H1 (cell line): ENCODE measurements around the gene COL9A2. TPM values are rescaled to one million over a fixed set of nuclear protein-coding genes. Genes with fewer than 3 reads are reported as not detected.

Source experiments
- CTCF ChIA-PET: fragments of 300-600 bp; sonication (Branson Sonifier 250); formaldehyde crosslinking; loops from one replicate; lab custom pipeline; 2021; ENCODE audit not compliant: partially characterized antibody; lab: Charles Lee
- POLR2A ChIA-PET: fragments of 300-600 bp; sonication (Branson Sonifier 250); formaldehyde crosslinking; loops from one replicate; lab custom pipeline; 2021; ENCODE audit warnings: inconsistent platforms; ENCODE audit not compliant: partially characterized antibody; lab: Charles Lee
- DNase-seq, 2 experiments: peaks; one replicate each; pipeline versions ENCODE4 v3.0.0 to v3.0.0-alpha.2; 2010 to 2022; ENCODE audit warnings: low spot score in 2 of 2, low read depth in 1 of 2, mixed read lengths in 1 of 2
- FAIRE-seq: peaks from 2 replicates; lab custom pipeline; 2011; peaks lifted over from hg19 to GRCh38; lab: Jason Lieb, UNC
- H2AFZ ChIP-seq: 2 replicates; pipeline ENCODE4 v1.8.1; 2012; ENCODE audit warnings: low read length, inconsistent platforms
- H2AK5ac ChIP-seq: 2 replicates; pipeline ENCODE4 v1.6.1; 2013; ENCODE audit warnings: low read depth, low read length
- H2BK120ac ChIP-seq: replicated peaks from 2 replicates; pipeline ENCODE3; 2013; ENCODE audit warnings: low read depth, low read length, inconsistent platforms
- H2BK12ac ChIP-seq: 2 replicates; pipeline ENCODE4 v1.6.1; 2013; ENCODE audit warnings: low read depth, low read length
- H2BK15ac ChIP-seq: 2 replicates; pipeline ENCODE4 v1.6.1; 2013; ENCODE audit warnings: low read length
- H2BK20ac ChIP-seq: 2 replicates; pipeline ENCODE4 v1.6.1; 2013; ENCODE audit warnings: low read length
- H2BK5ac ChIP-seq: 2 replicates; pipeline ENCODE4 v1.6.1; 2013; ENCODE audit warnings: low read depth, low read length
- H3K14ac ChIP-seq: 2 replicates; pipeline ENCODE4 v1.6.1; 2013; ENCODE audit warnings: inconsistent platforms; ENCODE audit not compliant: insufficient read length
- H3K18ac ChIP-seq: 2 replicates; pipeline ENCODE4 v1.6.1; 2013; ENCODE audit warnings: low read length; ENCODE audit errors: extremely low read depth
- H3K23ac ChIP-seq: 2 replicates; pipeline ENCODE4 v1.6.1; 2013; ENCODE audit warnings: inconsistent platforms; ENCODE audit not compliant: insufficient read length
- H3K23me2 ChIP-seq: 2 replicates; pipeline ENCODE4 v1.6.1; 2013; ENCODE audit warnings: low read depth, low read length
- H3K27ac ChIP-seq: 2 replicates; pipeline ENCODE4 v1.6.1; 2011; ENCODE audit warnings: low read depth, low read length, inconsistent platforms
- H3K27me3 ChIP-seq, 4 experiments: replicated peaks in 1 of 4; 1 replicate in 1 of 4; 2 replicates in 3 of 4; pipeline versions ENCODE4 v1.6.1 to v1.8.1; 2011 to 2013; ENCODE audit warnings: low read length in 3 of 4, mild to moderate bottlenecking in 3 of 4, inconsistent platforms in 2 of 4, mixed read lengths in 2 of 4, moderate library complexity in 1 of 4; ENCODE audit not compliant: control insufficient read depth in 3 of 4, insufficient read depth in 3 of 4; ENCODE audit errors: extremely low read depth in 1 of 4
- H3K36me3 ChIP-seq, 4 experiments: 2 replicates each; pipeline versions ENCODE4 v1.6.1 to v1.8.1; 2011 to 2013; ENCODE audit warnings: mild to moderate bottlenecking in 4 of 4, low read length in 3 of 4, moderate library complexity in 2 of 4, control low read depth in 1 of 4, inconsistent platforms in 1 of 4; ENCODE audit not compliant: insufficient read depth in 4 of 4, control insufficient read depth in 2 of 4
- H3K4ac ChIP-seq: replicated peaks from 2 replicates; pipeline ENCODE3; 2013; ENCODE audit warnings: low read length, low read depth, mixed read lengths, inconsistent platforms; ENCODE audit not compliant: insufficient read length
- H3K4me1 ChIP-seq, 4 experiments: replicated peaks in 1 of 4; 1 replicate in 1 of 4; 2 replicates in 3 of 4; pipeline versions ENCODE4 v1.6.1 to v1.8.1; 2011 to 2013; ENCODE audit warnings: low read length in 3 of 4, inconsistent platforms in 2 of 4, mixed read lengths in 1 of 4; ENCODE audit not compliant: insufficient read depth in 4 of 4, control insufficient read depth in 3 of 4
- H3K4me2 ChIP-seq, 2 experiments: 2 replicates each; pipeline versions ENCODE4 v1.6.1 to v1.8.1; 2011 to 2013; ENCODE audit warnings: low read depth in 2 of 2, low read length in 2 of 2, control low read depth in 1 of 2, inconsistent platforms in 1 of 2, mild to moderate bottlenecking in 1 of 2; ENCODE audit not compliant: insufficient read depth in 1 of 2
- H3K4me3 ChIP-seq, 4 experiments: fragments of 200-600, 300-600 bp in 1 of 4; sonication (generic), shearing (Covaris generic), sonication (Bioruptor Twin) in 1 of 4; 2 replicates each; pipeline versions ENCODE4 v1.5.1 to v1.8.1; 2011 to 2016; ENCODE audit warnings: low read length in 4 of 4, low read depth in 3 of 4, control low read depth in 2 of 4, inconsistent platforms in 2 of 4, mild to moderate bottlenecking in 2 of 4, mixed read lengths in 1 of 4, moderate library complexity in 1 of 4; ENCODE audit not compliant: insufficient read depth in 2 of 4; ENCODE audit errors: extremely low read depth in 1 of 4
- H3K56ac ChIP-seq: replicated peaks from 2 replicates; pipeline ENCODE3; 2013; ENCODE audit warnings: low read depth, mild to moderate bottlenecking, mixed read lengths, low read length, inconsistent platforms; ENCODE audit not compliant: insufficient read length
- H3K79me1 ChIP-seq: 2 replicates; pipeline ENCODE4 v1.6.1; 2013; ENCODE audit warnings: low read depth, low read length, control low read depth
- H3K79me2 ChIP-seq, 2 experiments: 2 replicates each; pipeline versions ENCODE4 v1.6.1 to v1.8.1; 2012 to 2013; ENCODE audit warnings: low read length in 2 of 2, mild to moderate bottlenecking in 2 of 2, inconsistent platforms in 1 of 2; ENCODE audit not compliant: insufficient read depth in 2 of 2, control insufficient read depth in 1 of 2
- H3K9ac ChIP-seq, 4 experiments: replicated peaks in 1 of 4; 1 replicate in 1 of 4; 2 replicates in 3 of 4; pipeline versions ENCODE4 v1.6.1 to v1.8.1; 2011 to 2013; ENCODE audit warnings: low read depth in 3 of 4, low read length in 3 of 4, control low read depth in 2 of 4, mild to moderate bottlenecking in 2 of 4, moderate library complexity in 2 of 4, inconsistent platforms in 1 of 4; ENCODE audit errors: extremely low read depth in 1 of 4
- H3K9me3 ChIP-seq, 2 experiments: 2 replicates each; pipeline versions ENCODE4 v1.6.1 to v1.8.1; 2012 to 2013; ENCODE audit warnings: mild to moderate bottlenecking in 2 of 2, moderate library complexity in 2 of 2, control low read depth in 1 of 2, inconsistent platforms in 1 of 2, low read depth in 1 of 2, low read length in 1 of 2, mixed read lengths in 1 of 2; ENCODE audit not compliant: insufficient read depth in 2 of 2
- H4K20me1 ChIP-seq, 2 experiments: replicated peaks in 1 of 2; 2 replicates each; pipeline versions ENCODE3 to v1.8.1; 2011 to 2013; ENCODE audit warnings: inconsistent platforms in 2 of 2, low read length in 2 of 2, mild to moderate bottlenecking in 1 of 2; ENCODE audit not compliant: insufficient read depth in 2 of 2, control insufficient read depth in 1 of 2
- H4K5ac ChIP-seq: 2 replicates; pipeline ENCODE4 v1.6.1; 2013; ENCODE audit warnings: low read length, low read depth, mixed read lengths, inconsistent platforms; ENCODE audit not compliant: insufficient read length
- H4K8ac ChIP-seq: 2 replicates; pipeline ENCODE4 v1.8.0; 2013; ENCODE audit warnings: mild to moderate bottlenecking, moderate library complexity, low read length, inconsistent platforms; ENCODE audit not compliant: insufficient read depth; ENCODE audit errors: extremely low read depth
- H4K91ac ChIP-seq: replicated peaks from 2 replicates; pipeline ENCODE3; 2013; ENCODE audit warnings: low read length, mixed read lengths, inconsistent platforms; ENCODE audit not compliant: insufficient read length
- ATF2 ChIP-seq: IDR thresholded peaks from 2 replicates; pipeline ENCODE4 v1.6.1; 2012; ENCODE audit warnings: low read length, inconsistent platforms
- BCL11A ChIP-seq, 2 experiments: IDR thresholded peaks; one replicate each; pipeline ENCODE4 v1.6.1; 2011; ENCODE audit warnings: low read depth in 2 of 2, low read length in 2 of 2, mild to moderate bottlenecking in 2 of 2
- POLR2AphosphoS5 ChIP-seq: IDR thresholded peaks from 2 replicates; pipeline ENCODE4 v1.6.1; 2011; ENCODE audit warnings: low read depth, low read length
- WGBS, 2 experiments: shearing (Covaris generic) in 1 of 2; methylation state at CpG; one replicate each; pipeline versions ENCODE4 v1.1.6 to v1.1.7; 2013 to 2015; ENCODE audit warnings: low lambda C conversion rate in 2 of 2, mixed read lengths in 2 of 2, inconsistent platforms in 1 of 2, low coverage in 1 of 2, missing lambda C conversion rate in 1 of 2; ENCODE audit not compliant: insufficient replicate concordance in 2 of 2, insufficient coverage in 1 of 2, insufficient read length in 1 of 2; ENCODE audit errors: extremely low coverage in 1 of 2, missing lambda C conversion rate in 1 of 2; 5-methylcytosine and 5-hydroxymethylcytosine counted together
- polyA plus RNA-seq, 7 experiments: library from polyadenylated mRNA; depleted of rRNA in 3 of 7; stranded (reverse) in 5 of 7; unstranded in 2 of 7; fragments of >200 nt in 5 of 7; fragments of 200-250 nt in 2 of 7; gene quantifications; 1 replicate in 5 of 7; 2 replicates in 1 of 7; 4 replicates in 1 of 7; pipeline versions ENCODE4 v1.2.1 to v1.2.3, GENCODE V29; 2011 to 2013; ENCODE audit warnings: missing spikeins in 2 of 7, mixed read lengths in 2 of 7
- total RNA-seq: library from RNA; stranded (reverse); fragmentation: NEBNext Ultra II Directional; extraction: Animal tissue kit (Norgen Biotek cat#: 25700); gene quantifications from 2 replicates; pipeline ENCODE4 v1.2.1, GENCODE V29; 2021

Gene COL9A2
- total and polyA plus RNA-seq, 2 of the 8 experiments (the other 6 are each of a cell fraction or from before 2014, with no cell fraction given), result 3.2 to 3.3 TPM

- H4K91ac ChIP-seq, result no peak overlapping the region
- peaks cover 20 to 50% (median 44%) of the 10 kb centered on the region in 4 experiments for H3K27me3 ChIP-seq
- peaks cover 0 to 5% (median 0%) of the 10 kb centered on the region in 4 experiments; a peak in 1 of 8 replicates for H3K36me3 ChIP-seq
- H3K9ac ChIP-seq, result no peak overlapping the region
- CTCF ChIA-PET, result interaction anchor here (1.1 to 10.4 kb wide), 5 partner anchors 8 to 170 kb away, joined by 3 to 144 read pairs (median 16); no protein-coding TSS in a partner anchor
- no peak overlapping the region for H3K4me2 ChIP-seq
- H2BK5ac ChIP-seq, result no peak overlapping the region
- no peaks in the 10 kb centered on the region for H3K79me2 ChIP-seq
- H3K18ac ChIP-seq, result no peak overlapping the region
- no peak overlapping the region for H2BK12ac ChIP-seq
- H2BK20ac ChIP-seq, result no peak overlapping the region
- no peak overlapping the region for H3K23ac ChIP-seq
- H3K79me1 ChIP-seq, result no peaks in the 10 kb centered on the region
- peaks cover 20% of the 10 kb centered on the region; the same call in 1 of the 2 replicates for H3K23me2 ChIP-seq
- POLR2A ChIA-PET, result interaction anchor here (2.8 kb wide), 1 partner anchor 17 kb away, joined by 8 read pairs; no protein-coding TSS in a partner anchor
- no peak overlapping the region for H2AFZ ChIP-seq
- no peak overlapping the region for H3K56ac ChIP-seq
- H3K4ac ChIP-seq, result no peak overlapping the region
- H2AK5ac ChIP-seq, result no peak overlapping the region
- H4K20me1 ChIP-seq, result peaks cover 0 to 3% of the 10 kb centered on the region in 2 experiments
- H4K5ac ChIP-seq, result no peak overlapping the region
- no peak overlapping the region for H3K27ac ChIP-seq
- H4K8ac ChIP-seq, result no peak overlapping the region
- DNase-seq (no peak), FAIRE-seq (no peak)
- H3K4me1 ChIP-seq, result peaks cover 8 to 18% (median 11%) of the 10 kb centered on the region in 4 experiments
- WGBS, 2 experiments, result 93% methylated on average over 2 of the region's 5 CpGs; no CpG with 5 or more reads in 1 of the 2 experiments
- H3K14ac ChIP-seq, result no peak overlapping the region
- no peak overlapping the region for H3K4me3 ChIP-seq
- H3K9me3 ChIP-seq, result no peaks in the 10 kb centered on the region
- H2BK15ac ChIP-seq, result no peak overlapping the region
- TF ChIP-seq BCL11A (IDR thresholded peaks at IDR 0.05; ENCODE audit: low read depth in 2 of 2, low read length in 2 of 2) (no peak), ATF2 (no peak), POLR2AphosphoS5 (no peak)
- no peak overlapping the region for H2BK120ac ChIP-seq
Observed at GRCh38 chr1:40313329-40313957, 3.6 kb downstream of the COL9A2 start.
